ENCODE results near the gene UTS2R. TPM values are rescaled to one million over a fixed set of nuclear protein-coding genes. Genes with fewer than 3 reads are reported as not detected.

UTS2R gene
- polyA plus RNA-seq, 1 of the 3 experiments (the other 2 are of a cell fraction): not detected

DNA sequence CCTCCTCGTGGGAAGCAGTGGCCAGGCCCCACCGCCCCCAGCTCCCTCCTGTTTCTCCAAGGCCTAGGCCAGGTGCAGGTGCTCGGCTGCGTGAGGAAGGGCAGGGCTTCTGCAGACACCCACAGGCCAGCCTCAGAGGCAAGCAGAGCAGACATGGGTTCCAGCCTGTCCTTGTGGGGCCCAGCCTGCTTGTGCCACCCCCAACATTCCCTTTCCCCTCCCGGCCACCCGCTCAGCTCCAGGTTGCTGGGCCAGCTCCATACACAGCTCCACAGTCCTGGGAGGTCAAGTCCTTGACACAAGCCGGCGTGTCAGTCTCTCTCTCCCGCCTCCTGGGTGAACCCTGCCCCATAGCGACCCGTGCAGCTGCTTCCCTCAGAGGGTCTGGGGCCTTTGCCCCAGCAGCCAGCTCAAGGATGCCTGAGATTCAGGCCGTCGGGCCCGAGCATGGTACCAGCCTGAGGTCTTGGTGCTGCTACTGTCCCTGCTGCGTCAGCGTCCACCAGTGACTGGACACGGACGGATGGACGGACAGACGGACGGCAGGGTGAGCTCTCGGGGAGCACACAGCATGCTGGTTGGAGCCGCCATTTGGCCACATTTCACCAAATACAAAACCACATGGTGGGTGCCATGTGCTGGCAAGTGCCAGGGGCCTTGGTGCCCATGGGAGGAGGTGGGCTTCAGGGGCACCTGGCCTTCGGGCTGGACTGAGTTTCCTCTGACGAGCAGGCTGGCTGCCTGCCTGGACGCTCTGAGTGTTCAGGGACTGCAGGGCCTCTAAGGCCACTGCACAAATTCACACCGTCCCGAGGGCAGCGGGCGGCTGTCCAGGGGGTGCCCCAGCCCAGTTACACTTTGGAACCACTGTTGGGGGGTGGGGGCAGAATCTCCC, 46.0 kb upstream of the UTS2R start (continued):
- TF ChIP-seq FOXJ3 (CRISPR knock-in tag; IDR thresholded peaks at IDR 0.05) (no peak), EP300 (IDR thresholded peaks at IDR 0.05; ENCODE audit: borderline replicate concordance in 1 of 2, low read depth in 1 of 2, low read length in 1 of 2) (no peak), MXI1 (IDR thresholded peaks at IDR 0.05; ENCODE audit: low read depth, low read length) (no peak), TEAD4 (IDR thresholded peaks at IDR 0.05; ENCODE audit: borderline replicate concordance, insufficient read depth) (no peak), FOSL2 (IDR thresholded peaks at IDR 0.05; ENCODE audit: borderline replicate concordance, low read depth) (no peak), NRF1 (IDR thresholded peaks at IDR 0.05; ENCODE audit: low read depth, low read length) (no peak), GATA2 (CRISPR knock-in tag; IDR thresholded peaks at IDR 0.05) (no peak)
- TF ChIP-seq, protein P1, sequence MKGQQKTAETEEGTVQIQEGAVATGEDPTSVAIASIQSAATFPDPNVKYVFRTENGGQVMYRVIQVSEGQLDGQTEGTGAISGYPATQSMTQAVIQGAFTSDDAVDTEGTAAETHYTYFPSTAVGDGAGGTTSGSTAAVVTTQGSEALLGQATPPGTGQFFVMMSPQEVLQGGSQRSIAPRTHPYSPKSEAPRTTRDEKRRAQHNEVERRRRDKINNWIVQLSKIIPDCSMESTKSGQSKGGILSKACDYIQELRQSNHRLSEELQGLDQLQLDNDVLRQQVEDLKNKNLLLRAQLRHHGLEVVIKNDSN (IDR thresholded peaks at IDR 0.05; ENCODE audit: borderline replicate concordance, low read depth): no peak

DNA sequence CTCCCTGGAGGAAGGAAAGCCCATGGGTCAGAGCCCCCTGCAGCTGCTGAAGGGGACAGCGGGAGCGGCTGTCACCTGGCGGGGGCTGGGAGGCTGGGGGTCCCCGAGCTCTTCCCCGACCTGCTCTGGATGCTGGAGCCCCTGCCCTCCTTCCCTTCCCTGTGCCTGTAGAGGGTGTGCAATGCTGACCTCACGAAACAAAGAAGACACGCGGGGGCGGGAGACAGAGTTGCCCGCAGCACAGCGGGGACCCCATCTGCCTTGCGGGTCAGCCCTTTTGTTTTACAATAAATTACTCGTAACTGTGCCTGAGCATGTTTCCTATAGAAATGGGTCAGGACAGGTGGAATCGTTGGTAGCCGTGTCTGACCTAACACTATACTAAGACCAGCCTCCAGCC, 44.3 kb upstream of the UTS2R start:
- H3K9me2 ChIP-seq: no peaks in the 10 kb centered on the region
- peaks cover 9 to 29% of the 10 kb centered on the region in 2 experiments; a peak in 3 of 4 replicates for H3K4me1 ChIP-seq (ENCODE audit: control insufficient read depth in 1 of 2, insufficient read depth in 2 of 2, low read depth in 1 of 2, low read length in 1 of 2)
- DNase-seq: no peak
- no peaks in the 10 kb centered on the region for H3K79me2 ChIP-seq (ENCODE audit: insufficient read depth)
- WGBS (ENCODE audit: low lambda C conversion rate): 92% methylated on average over 12 of the region's 15 CpGs
- H3K36me3 ChIP-seq (replicated peaks in 1 of 2; ENCODE audit: control insufficient read depth in 1 of 2, insufficient read depth in 2 of 2, low read length in 1 of 2): no peaks in the 10 kb centered on the region
- no peaks in the 10 kb centered on the region for H3K9me3 ChIP-seq
- H3K27me3 ChIP-seq (ENCODE audit: insufficient read depth): peaks cover 2% of the 10 kb centered on the region
- H3K4me3 ChIP-seq (ENCODE audit: low read depth in 2 of 2, low read length in 1 of 2): no peak overlapping the region
- no peak for TF ChIP-seq YY1 (IDR thresholded peaks at IDR 0.05; ENCODE audit: low read depth)
- TF ChIP-seq, protein P2, sequence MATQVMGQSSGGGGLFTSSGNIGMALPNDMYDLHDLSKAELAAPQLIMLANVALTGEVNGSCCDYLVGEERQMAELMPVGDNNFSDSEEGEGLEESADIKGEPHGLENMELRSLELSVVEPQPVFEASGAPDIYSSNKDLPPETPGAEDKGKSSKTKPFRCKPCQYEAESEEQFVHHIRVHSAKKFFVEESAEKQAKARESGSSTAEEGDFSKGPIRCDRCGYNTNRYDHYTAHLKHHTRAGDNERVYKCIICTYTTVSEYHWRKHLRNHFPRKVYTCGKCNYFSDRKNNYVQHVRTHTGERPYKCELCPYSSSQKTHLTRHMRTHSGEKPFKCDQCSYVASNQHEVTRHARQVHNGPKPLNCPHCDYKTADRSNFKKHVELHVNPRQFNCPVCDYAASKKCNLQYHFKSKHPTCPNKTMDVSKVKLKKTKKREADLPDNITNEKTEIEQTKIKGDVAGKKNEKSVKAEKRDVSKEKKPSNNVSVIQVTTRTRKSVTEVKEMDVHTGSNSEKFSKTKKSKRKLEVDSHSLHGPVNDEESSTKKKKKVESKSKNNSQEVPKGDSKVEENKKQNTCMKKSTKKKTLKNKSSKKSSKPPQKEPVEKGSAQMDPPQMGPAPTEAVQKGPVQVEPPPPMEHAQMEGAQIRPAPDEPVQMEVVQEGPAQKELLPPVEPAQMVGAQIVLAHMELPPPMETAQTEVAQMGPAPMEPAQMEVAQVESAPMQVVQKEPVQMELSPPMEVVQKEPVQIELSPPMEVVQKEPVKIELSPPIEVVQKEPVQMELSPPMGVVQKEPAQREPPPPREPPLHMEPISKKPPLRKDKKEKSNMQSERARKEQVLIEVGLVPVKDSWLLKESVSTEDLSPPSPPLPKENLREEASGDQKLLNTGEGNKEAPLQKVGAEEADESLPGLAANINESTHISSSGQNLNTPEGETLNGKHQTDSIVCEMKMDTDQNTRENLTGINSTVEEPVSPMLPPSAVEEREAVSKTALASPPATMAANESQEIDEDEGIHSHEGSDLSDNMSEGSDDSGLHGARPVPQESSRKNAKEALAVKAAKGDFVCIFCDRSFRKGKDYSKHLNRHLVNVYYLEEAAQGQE (IDR thresholded peaks at IDR 0.05; ENCODE audit: low read depth, low read length): no peak
- TF ChIP-seq RFX5 (IDR thresholded peaks at IDR 0.05; ENCODE audit: low read length): no peak
- no peak for TF ChIP-seq POLR2AphosphoS5 (IDR thresholded peaks at IDR 0.05; ENCODE audit: low read depth, low read length)
- TF ChIP-seq MEF2A (IDR thresholded peaks at IDR 0.05; ENCODE audit: borderline replicate concordance, low read depth): no peak
- TF ChIP-seq, protein P1 (IDR thresholded peaks at IDR 0.05; ENCODE audit: borderline replicate concordance, low read depth): no peak
- no peak for TF ChIP-seq ELF1 (IDR thresholded peaks at IDR 0.05)
- TF ChIP-seq NRF1 (IDR thresholded peaks at IDR 0.05; ENCODE audit: low read depth, low read length): no peak
- no peak for TF ChIP-seq GABPA (IDR thresholded peaks at IDR 0.05; ENCODE audit: low read depth)
- no peak for TF ChIP-seq FOXM1 (IDR thresholded peaks at IDR 0.05; ENCODE audit: low read depth)
- no peak for TF ChIP-seq SIN3A (IDR thresholded peaks at IDR 0.05; ENCODE audit: borderline replicate concordance, low read depth, low read length)
- no peak for TF ChIP-seq NFIC (IDR thresholded peaks at IDR 0.05; ENCODE audit: borderline replicate concordance)
- no peak for TF ChIP-seq TCF12 (IDR thresholded peaks at IDR 0.05)
- H3F3A ChIP-seq (replicated peaks; ENCODE audit: insufficient read depth): no peaks in the 10 kb centered on the region
- no peak overlapping the region for H3K4me2 ChIP-seq
- H3K27ac ChIP-seq (ENCODE audit: low read depth in 2 of 2, low read length in 1 of 2): no peak overlapping the region
- no peaks in the 10 kb centered on the region for H4K20me1 ChIP-seq (ENCODE audit: insufficient read depth)
- ChIA-PET POLR2A (interaction anchor here (1.1 kb wide), 1 partner anchor 10 kb away, joined by 3 read pairs; the partner anchor contains the start of gene CD7), CTCF (interaction anchor here (9.5 to 9.9 kb wide), 2 partner anchors 25 to 91 kb away, joined by 78 to 184 read pairs; no protein-coding TSS in a partner anchor)
- H3K9ac ChIP-seq: no peak overlapping the region
- no peak overlapping the region for H2AFZ ChIP-seq (ENCODE audit: low read depth)
